ENCODE results near the gene STXBP5L.

The STXBP5L gene

DNA sequence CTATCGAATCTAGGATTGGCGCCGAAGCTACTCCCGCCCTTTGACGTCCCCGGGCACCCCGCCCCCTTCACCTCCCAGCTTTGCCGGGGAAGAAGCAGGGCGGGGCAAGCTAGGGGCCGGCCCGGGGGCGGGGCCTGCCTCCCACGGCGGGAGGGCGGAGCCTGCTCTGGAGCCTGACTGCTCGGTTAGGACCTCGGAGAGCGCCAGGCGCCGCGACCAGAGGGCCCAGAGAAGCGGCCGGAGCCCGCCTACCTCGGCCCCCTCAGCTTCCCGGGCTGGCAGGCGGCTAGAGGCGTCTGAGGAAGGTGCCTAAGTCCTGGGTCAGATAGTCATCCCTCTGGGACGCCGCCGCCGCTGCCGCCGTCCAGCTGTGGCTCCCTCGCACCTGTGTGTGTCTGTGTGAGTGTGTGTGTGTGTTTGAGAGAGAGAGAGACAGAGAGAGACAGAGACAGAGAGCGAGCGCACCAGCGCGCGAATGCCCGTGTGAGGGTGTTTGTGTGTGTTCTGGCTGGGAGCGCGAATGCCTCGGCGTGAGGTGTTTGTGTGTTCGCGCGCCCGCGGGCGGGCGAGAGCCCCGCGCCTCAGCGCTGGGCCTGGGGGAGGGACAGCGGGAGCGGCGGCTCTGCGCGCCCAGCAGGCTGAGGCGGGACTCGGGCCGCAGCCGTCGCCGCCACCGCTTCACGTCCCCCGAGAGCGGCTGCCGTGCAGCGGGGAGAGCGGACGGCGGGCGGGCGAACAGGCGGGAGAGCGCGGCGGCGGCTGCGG is at the start of gene STXBP5L:
Gene STXBP5L, plus strand, starts transcription at position 176 of the 765 bp plus-strand sequence. CDS start 1,374 bp downstream, outside the sequence.
- Histone ChIP-seq H3F3A (ENCODE audit: low read depth) (no peaks in the 10 kb centered on the region), H3K9ac (ENCODE audit: low read depth, low read length, poor library complexity, severe bottlenecking) (no peak within 1 kb of the TSS), H3K36me3 (ENCODE audit: insufficient read depth, low read length) (no peaks in the 10 kb centered on the region), H2AFZ (ENCODE audit: low read length) (no peak within 1 kb of the TSS), H3K79me2 (ENCODE audit: insufficient read depth, low read length) (no peaks in the 10 kb centered on the region), H3K9me2 (replicated peaks; ENCODE audit: low read depth, low read length) (no peaks in the 10 kb centered on the region), H4K20me1 (ENCODE audit: insufficient read depth, low read length, poor library complexity, severe bottlenecking) (no peaks in the 10 kb centered on the region), H3K4me1 (ENCODE audit: insufficient read depth, low read length, poor library complexity, severe bottlenecking) (no peaks in the 10 kb centered on the region), H3K4me2 (ENCODE audit: low read depth, low read length, poor library complexity, severe bottlenecking) (no peak within 1 kb of the TSS), H3K9me3 (ENCODE audit: insufficient read depth, low read depth, low read length) (no peaks in the 10 kb centered on the region; the same call in 1 of the 2 replicates), H3K4me3 (ENCODE audit: low read length, poor library complexity, severe bottlenecking) (no peak within 1 kb of the TSS), H3K27me3 (ENCODE audit: insufficient read depth, low read length, poor library complexity, severe bottlenecking) (no peaks in the 10 kb centered on the region)
- no peak for TF ChIP-seq EZH2phosphoT487 (IDR thresholded peaks at IDR 0.05; ENCODE audit: borderline replicate concordance)
- TF ChIP-seq, protein P1, sequence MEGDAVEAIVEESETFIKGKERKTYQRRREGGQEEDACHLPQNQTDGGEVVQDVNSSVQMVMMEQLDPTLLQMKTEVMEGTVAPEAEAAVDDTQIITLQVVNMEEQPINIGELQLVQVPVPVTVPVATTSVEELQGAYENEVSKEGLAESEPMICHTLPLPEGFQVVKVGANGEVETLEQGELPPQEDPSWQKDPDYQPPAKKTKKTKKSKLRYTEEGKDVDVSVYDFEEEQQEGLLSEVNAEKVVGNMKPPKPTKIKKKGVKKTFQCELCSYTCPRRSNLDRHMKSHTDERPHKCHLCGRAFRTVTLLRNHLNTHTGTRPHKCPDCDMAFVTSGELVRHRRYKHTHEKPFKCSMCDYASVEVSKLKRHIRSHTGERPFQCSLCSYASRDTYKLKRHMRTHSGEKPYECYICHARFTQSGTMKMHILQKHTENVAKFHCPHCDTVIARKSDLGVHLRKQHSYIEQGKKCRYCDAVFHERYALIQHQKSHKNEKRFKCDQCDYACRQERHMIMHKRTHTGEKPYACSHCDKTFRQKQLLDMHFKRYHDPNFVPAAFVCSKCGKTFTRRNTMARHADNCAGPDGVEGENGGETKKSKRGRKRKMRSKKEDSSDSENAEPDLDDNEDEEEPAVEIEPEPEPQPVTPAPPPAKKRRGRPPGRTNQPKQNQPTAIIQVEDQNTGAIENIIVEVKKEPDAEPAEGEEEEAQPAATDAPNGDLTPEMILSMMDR (conservative IDR thresholded peaks at IDR 0.05; ENCODE audit: low read length) = no peak

DNA sequence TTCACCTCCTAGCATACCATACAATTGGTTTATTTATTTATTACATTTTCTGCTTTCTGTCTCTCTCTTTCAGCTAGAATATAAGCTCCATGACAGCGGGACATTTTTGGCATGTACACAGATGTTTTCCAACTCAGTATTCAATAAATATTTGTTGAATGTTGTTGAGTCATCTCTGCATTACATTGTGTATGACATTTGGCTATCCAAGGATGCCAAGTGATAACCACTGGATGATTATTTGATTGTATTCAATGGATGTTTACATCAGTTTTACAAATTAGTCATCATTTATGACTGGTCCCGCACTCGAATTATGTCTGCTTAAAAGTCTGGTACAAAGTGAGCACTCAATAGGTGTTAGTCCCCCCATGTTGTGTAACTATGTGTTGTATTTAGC is 49.5 kb upstream of the STXBP5L start:
- Histone ChIP-seq H3K36me3 (ENCODE audit: insufficient read depth, low read length) (no peaks in the 10 kb centered on the region), H3K9me3 (ENCODE audit: insufficient read depth, low read depth, low read length) (no peaks in the 10 kb centered on the region), H3K9ac (ENCODE audit: low read depth, low read length, poor library complexity, severe bottlenecking) (no peak overlapping the region), H3K4me1 (ENCODE audit: insufficient read depth, low read length, poor library complexity, severe bottlenecking) (no peaks in the 10 kb centered on the region), H3F3A (ENCODE audit: low read depth) (no peaks in the 10 kb centered on the region), H3K4me3 (ENCODE audit: low read length, poor library complexity, severe bottlenecking) (no peak overlapping the region), H2AFZ (ENCODE audit: low read length) (no peak overlapping the region), H3K27me3 (ENCODE audit: insufficient read depth, low read length, poor library complexity, severe bottlenecking) (no peaks in the 10 kb centered on the region), H3K9me2 (replicated peaks; ENCODE audit: low read depth, low read length) (no peaks in the 10 kb centered on the region), H3K79me2 (ENCODE audit: insufficient read depth, low read length) (no peaks in the 10 kb centered on the region), H3K4me2 (ENCODE audit: low read depth, low read length, poor library complexity, severe bottlenecking) (no peak overlapping the region), H4K20me1 (ENCODE audit: insufficient read depth, low read length, poor library complexity, severe bottlenecking) (no peaks in the 10 kb centered on the region)
- no peak for TF ChIP-seq EZH2phosphoT487 (IDR thresholded peaks at IDR 0.05; ENCODE audit: borderline replicate concordance)
- TF ChIP-seq, protein P1 (conservative IDR thresholded peaks at IDR 0.05; ENCODE audit: low read length) = no peak

DNA sequence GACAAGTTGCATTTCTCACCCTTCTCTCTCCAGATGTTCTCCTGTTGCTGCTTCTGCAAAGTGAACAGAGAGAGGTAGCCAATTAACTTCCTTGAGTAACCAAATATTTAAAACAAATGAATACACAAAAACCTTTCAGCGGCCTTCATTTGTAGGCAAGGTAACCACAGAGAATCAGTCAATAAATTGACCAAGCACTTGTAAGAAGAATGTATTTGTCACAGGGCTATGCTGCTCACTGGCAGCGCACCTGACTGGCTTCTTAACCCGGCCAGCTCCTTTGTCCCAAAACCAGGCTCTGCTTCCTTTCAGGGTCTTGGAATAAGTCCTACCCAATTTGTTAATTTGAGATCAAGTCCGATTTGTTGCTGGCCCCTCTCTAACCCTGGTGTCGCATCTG is 43.5 kb upstream of the STXBP5L start:
- no peak overlapping the region for H3K4me3 ChIP-seq (ENCODE audit: low read length, poor library complexity, severe bottlenecking)
- no peaks in the 10 kb centered on the region for H3K36me3 ChIP-seq (ENCODE audit: insufficient read depth, low read length)
- H2AFZ ChIP-seq (ENCODE audit: low read length) = no peak overlapping the region
- H3K79me2 ChIP-seq (ENCODE audit: insufficient read depth, low read length) = no peaks in the 10 kb centered on the region
- no peaks in the 10 kb centered on the region for H3K27me3 ChIP-seq (ENCODE audit: insufficient read depth, low read length, poor library complexity, severe bottlenecking)
- no peaks in the 10 kb centered on the region for H4K20me1 ChIP-seq (ENCODE audit: insufficient read depth, low read length, poor library complexity, severe bottlenecking)
- H3F3A ChIP-seq (ENCODE audit: low read depth) = no peaks in the 10 kb centered on the region
- no peak overlapping the region for H3K9ac ChIP-seq (ENCODE audit: low read depth, low read length, poor library complexity, severe bottlenecking)
- TF ChIP-seq, protein P1 (conservative IDR thresholded peaks at IDR 0.05; ENCODE audit: low read length) = no peak
- H3K9me2 ChIP-seq (replicated peaks; ENCODE audit: low read depth, low read length) = no peaks in the 10 kb centered on the region
- H3K4me2 ChIP-seq (ENCODE audit: low read depth, low read length, poor library complexity, severe bottlenecking) = no peak overlapping the region
- no peaks in the 10 kb centered on the region for H3K9me3 ChIP-seq (ENCODE audit: insufficient read depth, low read depth, low read length)
- H3K4me1 ChIP-seq (ENCODE audit: insufficient read depth, low read length, poor library complexity, severe bottlenecking) = no peaks in the 10 kb centered on the region
